ENCODE measurements around the gene ACACA.

ACACA gene

GRCh38 chr17:37219876-37220606 lies 186.6 kb downstream of the ACACA start:
- DNase-seq: no peak

- DNase-seq: no peak
Measured at GRCh38 chr17:37218849-37219248, 187.8 kb downstream of the ACACA start.

DNA sequence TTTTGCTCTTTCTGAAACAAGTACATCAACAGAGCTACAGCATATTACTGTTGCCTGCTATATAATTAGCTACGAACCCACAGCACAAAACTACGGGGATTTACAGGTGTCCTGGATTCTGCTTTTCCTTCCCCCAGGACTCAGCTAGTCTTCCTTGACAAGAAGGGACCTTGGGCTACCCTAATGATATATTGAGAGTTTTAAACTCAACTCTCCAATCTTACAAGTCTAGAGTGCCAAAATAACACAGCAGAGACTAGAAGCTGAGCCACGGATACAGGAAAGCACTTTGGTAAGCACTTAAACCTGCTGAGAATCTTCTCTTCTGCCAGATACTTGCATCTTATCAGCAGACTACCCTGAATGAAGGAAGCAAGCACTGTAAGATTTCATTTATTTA lies 192.2 kb downstream of the ACACA start:
- DNase-seq: no peak

DNA sequence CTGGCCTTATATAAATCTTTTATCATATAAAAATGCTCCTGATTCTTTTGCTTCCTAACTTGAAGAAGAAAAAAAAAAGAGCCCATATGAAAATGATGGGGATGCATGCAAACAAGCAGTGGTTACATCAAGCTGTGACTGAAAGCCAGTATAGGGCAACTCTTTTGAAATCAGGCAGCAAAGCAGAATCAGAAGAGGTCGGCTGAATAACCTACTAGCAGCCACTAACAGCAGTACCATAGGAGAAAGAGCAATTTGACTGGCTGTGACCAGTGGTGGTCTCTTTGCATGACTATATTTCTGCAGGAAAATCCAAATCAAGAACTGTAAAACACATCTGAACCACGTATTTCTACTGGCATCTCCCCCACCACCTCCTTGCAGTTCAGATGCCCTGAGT lies 192.7 kb downstream of the ACACA start:
- no peak for DNase-seq

GRCh38 chr17:37212179-37212578 lies 194.5 kb downstream of the ACACA start:
- DNase-seq: no peak

- no peak for DNase-seq
Measured at GRCh38 chr17:37211136-37211535, 195.5 kb downstream of the ACACA start.

GRCh38 chr17:37207103-37207502 lies 199.5 kb downstream of the ACACA start:
- DNase-seq: no peak

DNA sequence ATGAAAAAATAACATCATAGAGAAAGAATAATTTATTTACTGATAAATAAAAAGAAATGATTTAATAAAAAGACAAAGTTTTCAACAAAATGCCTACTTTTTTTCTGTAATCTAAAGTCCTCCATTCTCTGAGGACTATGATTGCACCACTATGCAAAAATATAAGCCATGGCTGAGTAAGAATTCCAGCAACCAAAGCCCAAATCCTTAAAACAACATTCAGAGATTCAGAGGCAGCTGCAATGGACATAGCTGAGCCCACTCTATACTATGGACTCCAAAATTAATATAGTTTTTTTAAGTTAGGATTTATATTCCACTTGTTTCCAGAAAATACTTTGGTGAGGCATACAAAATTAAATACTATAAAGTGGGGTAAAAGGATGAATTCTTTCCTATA lies 200.3 kb downstream of the ACACA start:
- DNase-seq: no peak

DNA sequence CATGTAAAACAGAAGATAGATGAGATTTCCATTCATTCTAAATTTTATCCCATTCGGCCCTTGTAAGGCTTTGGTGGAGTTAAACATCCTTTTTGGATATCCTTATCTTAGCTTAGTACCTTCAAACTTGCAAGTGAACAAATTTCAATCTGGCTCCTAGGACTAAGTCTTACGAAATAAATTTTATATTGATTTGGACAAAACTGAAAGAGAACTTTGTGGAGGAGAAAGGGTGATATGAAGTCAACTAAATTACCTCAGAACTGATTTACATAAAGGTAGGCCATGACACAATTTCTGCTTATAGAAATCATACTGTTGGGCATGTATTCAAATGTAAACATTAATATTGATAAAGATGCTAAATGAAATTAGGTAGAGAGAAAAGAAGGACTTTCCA lies 206.1 kb downstream of the ACACA start:
- DNase-seq: no peak

- no peak for DNase-seq
Measured at GRCh38 chr17:37197336-37197735, 209.3 kb downstream of the ACACA start.

GRCh38 chr17:37194208-37194607 lies 212.4 kb downstream of the ACACA start:
- DNase-seq: no peak

- no peak for DNase-seq
Measured at GRCh38 chr17:37191219-37191618, 215.4 kb downstream of the ACACA start.

- no peak for DNase-seq
Measured at GRCh38 chr17:37190493-37190892, 216.1 kb downstream of the ACACA start.

DNA sequence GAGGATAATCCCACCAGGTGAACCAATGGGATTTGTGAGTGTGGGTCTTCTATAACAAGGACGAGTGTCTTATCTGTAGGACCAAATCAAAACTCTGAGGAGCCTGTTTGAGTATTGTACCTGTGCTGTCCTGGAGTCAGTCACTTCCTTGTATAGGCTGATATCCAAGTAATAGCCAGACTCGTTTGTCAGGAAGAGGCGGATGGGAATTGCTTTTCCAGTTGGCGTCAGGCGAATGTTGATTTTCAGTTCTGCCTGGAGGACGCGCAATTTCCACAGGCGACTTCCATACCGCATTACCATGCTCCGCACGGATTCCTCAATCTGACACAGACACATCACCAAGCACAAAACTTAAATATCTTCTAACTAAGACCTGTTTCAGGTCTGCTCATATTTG lies 218.5 kb downstream of the ACACA start:
- no peak for DNase-seq

- DNase-seq: no peak
Measured at GRCh38 chr17:37187262-37187661, 219.4 kb downstream of the ACACA start.

GRCh38 chr17:37182786-37183465 lies 223.7 kb downstream of the ACACA start:
- no peak for DNase-seq

GRCh38 chr17:37180376-37180775 lies 226.3 kb downstream of the ACACA start:
- DNase-seq: no peak

- no peak for DNase-seq
Measured at GRCh38 chr17:37179893-37180292, 226.7 kb downstream of the ACACA start.

DNA sequence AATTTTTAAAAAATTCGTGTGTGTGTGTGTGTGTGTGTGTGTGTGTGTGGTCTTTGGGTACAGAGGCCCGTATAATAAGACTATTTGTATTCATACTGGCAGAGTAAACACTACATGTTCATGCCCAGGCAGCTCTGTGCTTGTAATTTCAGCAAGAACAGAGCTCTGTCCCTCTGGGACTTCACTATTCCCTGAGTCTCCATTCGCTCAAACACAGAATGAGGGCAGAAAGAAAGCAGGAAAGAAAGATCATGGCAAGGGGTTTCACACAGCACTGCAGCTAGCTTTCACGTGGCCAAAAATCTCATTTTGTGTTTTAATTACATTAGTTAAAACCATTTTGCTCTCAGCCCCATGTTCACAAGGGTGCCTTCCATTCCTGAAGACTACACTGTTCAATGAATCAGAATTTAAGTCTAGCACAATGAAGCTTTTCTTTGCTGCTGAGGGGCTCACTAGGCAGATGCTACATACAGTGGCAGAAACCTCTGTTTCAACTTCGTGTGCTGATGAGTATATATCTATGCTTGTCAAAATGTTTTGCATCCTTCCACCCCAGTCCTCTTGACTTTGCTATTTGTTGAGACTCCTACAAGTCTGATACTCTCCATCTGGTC lies 229.3 kb downstream of the ACACA start:
- no peak for DNase-seq

DNA sequence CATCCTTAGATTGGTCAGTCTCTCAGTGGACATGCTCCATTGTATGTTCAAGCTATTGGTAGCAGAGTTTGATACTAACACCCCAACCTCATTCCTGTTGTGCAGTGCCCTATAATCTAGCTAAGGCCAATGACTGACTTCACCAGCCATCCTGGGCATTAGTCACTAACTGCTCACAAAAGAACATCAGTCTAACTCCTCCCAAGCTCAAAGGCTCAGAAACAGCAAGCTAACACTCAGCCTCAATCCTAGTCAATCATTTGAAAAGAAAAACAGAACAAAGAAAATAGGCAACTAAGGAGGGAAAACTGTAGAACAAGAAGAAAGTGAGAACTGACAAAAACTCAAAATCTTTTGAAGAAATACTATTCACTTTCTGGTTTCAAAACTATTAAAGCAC lies 229.9 kb downstream of the ACACA start:
- no peak for DNase-seq

GRCh38 chr17:37174205-37174604 lies 232.4 kb downstream of the ACACA start:
- DNase-seq: no peak

- no peak for DNase-seq
Measured at GRCh38 chr17:37170881-37171425, 235.7 kb downstream of the ACACA start.

- DNase-seq: no peak
Measured at GRCh38 chr17:37168731-37169353, 237.8 kb downstream of the ACACA start.
